NCI-H2081 treated with DMSO at 0.1 percent for 48 hours (cell line): ENCODE measurements around the gene ZBP1.
"Not testable (repeated sequence)": the region's sequence is repeated elsewhere in the genome, so short reads cannot be mapped to it uniquely, and the experiment has no call there.

Experiments
- DNase-seq: peaks from one replicate; lab custom pipeline; 2025; lab: John Stamatoyannopoulos, UW

The ZBP1 gene

GRCh38 chr20:57638895-57639236 is 18.6 kb upstream of the ZBP1 start:
- DNase-seq = no peak

- no peak for DNase-seq
Measured at GRCh38 chr20:57638173-57638894, 18.1 kb upstream of the ZBP1 start.

GRCh38 chr20:57633945-57634491 is 13.8 kb upstream of the ZBP1 start:
- DNase-seq = no peak

GRCh38 chr20:57632286-57632685 is 12.1 kb upstream of the ZBP1 start:
- no peak for DNase-seq

DNA sequence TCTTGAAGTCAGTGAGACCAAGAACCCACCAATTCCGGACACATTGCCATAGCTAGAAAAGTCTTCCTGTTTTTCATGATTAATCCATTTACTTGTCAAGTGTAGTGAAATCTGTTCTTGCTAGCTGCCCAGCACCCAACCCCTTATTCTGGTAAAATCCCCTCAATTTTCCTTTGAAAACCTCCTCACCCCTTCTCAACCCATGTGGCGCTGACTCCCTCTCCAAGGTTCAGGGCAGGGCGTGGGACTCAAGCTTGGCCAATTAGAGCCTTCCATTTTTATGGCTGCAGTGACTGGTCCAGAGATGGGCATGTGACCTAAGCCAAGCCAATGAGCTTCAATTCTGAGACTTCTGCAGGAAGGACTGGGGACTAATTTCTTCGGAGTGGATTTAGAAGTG is 9.8 kb upstream of the ZBP1 start:
- DNase-seq = no peak

DNA sequence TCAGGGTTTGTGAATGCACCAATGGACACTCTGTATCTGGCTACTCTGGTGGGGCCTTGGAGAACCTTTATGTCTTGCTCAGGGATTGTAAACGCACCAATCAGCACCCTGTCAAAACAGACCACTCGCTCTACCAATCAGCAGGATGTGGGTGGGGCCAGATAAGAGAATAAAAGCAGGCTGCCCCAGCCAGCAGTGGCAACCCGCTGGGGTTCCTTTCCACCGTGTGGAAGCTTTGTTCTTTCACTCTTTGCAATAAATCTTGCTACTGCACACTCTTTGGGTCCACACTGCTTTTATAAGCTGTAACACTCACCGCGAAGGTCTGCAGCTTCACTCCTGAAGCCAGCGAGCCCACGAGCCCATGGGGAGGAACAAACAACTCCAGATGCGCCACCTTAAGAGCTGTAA is 9.3 kb upstream of the ZBP1 start:
- DNase-seq = not testable (repeated sequence)

DNA sequence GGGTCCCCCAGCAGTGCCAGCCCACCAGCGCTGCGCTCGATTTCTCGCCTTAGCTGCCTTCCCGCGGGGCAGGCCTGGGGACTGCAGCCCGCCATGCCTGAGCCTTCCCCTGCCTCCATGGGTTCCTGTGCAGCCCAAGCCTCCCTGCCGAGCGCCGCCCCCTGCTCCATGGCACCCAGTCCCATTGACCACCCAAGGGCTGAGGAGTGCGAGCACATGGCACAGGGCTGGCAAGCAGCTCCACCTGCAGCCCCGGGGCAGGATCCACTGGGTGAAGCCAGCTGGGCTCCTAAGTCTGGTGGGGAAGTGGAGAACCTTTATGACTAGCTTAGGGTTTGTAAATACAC is 8.7 kb upstream of the ZBP1 start:
- DNase-seq = not testable (repeated sequence)

DNA sequence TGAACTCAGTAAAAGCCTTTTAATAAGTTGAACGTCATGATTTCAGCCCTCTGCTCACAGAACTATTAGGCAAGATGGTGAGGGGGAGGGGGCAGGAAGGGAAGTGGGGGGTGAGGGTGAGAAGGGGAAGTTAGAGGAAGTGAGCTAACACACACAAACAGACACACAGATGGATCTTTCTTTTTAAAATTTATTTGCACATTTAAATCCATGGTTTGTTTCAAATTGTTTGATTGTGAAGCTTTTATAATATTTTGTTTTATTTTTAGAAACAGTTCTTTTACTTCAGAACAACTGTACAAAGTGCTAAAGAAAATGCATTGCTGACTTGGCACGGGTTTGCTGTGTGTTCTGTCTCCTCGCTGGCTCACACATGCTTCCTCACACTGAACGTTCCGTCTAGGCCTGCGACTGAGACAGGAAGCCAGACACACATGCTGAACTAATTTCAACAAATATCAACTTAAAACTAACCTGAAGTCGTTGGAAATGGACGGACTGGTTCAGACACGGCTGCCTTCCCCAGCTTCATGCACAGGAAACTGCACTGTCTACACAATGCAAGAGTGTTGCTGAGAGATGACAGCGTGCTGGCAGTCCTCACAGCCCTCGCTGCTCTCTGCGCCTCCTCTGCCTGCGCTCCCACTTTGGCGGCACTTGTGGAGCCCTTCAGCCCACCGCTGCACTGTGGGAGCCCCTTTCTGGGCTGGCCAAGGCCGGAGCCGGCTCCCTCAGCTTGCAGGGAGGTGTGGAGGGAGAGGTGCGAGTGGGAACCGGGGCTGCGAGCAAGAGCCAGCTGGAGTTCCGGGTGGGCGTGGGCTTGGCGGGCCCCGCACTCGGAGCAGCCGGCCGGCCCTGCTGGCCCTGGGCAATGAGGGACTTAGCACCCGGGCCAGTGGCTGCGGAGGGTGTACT is 8.1 kb upstream of the ZBP1 start:
- no peak for DNase-seq

GRCh38 chr20:57627339-57627738 is 7.1 kb upstream of the ZBP1 start:
- DNase-seq = no peak

- no peak for DNase-seq
Measured at GRCh38 chr20:57625978-57626377, 5.8 kb upstream of the ZBP1 start.

DNA sequence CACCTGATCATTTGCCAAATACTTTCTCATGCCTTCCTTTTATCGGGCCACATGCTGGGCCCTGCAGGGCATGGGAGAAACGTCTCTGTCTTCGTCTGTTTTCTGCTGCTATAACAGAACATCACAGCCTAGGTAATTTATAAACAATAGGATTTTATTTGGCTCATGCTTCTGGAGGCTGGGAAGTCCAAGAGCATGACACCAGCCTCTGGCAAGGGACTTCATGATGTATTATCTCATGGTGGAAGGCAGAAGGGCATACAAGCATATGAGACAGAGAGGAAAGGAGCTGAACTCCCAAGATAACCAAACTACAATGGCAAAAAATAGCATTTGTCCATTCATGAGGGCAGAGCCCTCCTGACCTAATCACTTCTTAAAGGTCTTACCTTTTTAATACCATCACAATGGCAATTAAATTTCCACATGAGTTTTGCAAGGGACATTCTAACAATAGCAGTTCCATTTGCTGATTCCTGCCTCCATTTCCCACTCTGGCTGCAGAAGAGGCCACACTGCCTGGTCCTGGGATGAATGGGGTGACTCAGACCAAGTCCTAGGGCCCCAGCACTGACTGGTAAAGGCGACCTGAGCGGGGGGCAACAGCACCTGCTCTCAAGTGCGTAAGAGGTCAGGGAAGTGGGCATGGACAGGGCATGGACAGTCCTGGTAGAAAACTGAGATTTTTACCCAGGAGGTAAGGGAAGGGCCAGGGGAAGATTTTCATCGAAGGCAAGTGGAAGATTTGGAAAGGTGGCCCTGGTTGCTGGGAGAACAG is 5.1 kb upstream of the ZBP1 start:
- no peak for DNase-seq

DNA sequence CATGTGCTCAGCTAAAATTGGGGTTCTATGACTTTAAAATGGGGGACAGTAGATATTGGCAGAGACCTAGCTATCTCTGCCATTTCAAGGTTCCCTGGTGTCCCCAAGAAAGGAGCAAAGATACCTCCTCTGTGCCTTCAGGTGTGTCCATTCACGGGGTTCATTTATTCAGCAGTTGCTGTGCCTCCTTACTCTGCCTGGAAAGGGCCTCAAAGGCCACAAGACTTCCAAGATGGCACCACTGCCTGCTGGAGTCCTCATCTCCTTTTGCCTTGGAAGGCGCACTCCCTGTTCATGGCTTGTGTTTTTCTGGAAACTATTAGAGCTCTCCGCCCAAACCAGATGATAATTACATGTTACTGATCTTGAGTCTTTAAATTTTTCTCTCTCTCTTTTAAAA is 3.9 kb upstream of the ZBP1 start:
- DNase-seq = no peak

GRCh38 chr20:57622579-57623381 is 2.6 kb upstream of the ZBP1 start:
- peak; percentile 27 for DNase-seq

DNA sequence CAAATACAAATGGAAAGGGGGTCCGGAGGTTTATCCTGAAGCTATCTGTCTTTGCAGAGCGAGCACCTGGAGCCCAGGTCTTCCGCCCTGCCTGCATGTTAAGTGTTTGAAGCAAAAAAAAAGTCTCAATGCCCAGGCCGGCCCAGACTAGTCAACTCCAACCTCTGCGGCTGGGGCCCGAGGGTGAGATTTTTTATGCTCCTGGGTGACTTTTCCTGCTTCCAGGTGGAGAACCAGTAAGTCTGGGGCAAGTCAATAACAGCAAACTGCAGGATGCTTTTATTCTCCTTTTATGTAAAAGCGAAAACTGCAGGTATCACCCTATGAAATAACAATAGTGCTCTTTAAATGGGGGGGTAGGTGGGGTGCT is 2.0 kb upstream of the ZBP1 start:
- DNase-seq = no peak

- no peak for DNase-seq
Measured at GRCh38 chr20:57621421-57622200, 1.4 kb upstream of the ZBP1 start.

DNA sequence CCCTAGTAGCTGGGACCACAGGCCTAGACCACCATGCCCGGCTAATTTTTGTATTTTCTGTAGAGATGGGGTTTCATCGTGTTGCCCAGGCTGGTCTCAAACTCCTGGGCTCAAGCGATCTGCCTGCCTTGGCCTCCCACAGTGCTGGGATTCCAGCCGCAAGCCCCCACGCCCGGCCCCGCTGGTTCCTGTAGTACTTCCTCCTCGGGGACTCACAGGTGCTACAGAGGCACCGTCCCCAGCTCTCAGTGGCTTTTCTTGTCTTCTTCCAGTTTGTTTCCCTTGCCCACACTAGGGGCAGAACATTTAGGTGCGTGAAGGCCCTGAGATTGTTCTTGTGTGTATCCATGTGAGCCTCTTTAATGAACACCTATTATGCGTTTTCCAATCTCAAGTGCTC is 773 bp upstream of the ZBP1 start:
- no peak for DNase-seq

DNA sequence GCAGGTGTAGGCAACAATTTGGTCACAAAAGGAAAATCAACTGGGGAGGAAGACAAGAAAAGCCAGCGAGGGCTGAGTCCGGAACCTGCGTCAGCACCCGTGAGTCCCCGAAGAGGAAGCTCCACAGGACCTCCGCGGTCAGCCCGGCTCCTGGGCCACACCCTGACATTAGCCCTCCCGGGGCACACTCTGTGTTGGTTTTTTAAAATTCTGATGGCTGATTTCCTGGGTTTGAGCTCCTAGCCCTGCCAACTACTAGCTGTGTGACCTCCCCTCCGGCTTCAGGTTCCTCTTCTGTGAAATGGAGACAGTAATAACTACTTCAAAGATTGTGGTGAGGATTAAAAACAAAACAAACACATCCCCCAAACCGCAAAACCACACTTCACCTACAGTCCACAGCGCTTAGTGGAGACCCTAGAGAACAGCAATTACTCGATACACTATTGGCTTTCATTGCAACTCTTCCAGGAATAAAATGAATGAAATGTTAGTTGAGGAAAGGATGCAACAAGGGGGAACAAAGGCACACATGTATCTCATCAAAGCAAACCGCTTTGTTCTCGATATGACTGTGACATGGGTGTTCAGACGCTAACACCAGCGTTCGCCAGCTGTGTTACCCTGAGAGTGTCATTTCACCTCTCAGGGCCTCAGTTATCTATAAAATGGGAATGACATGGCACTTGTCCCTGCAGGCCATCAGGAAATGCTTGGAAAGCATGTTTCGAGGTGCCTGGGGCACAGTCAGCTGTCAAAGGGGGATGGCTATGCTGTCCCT is 985 bp downstream of the ZBP1 start:
- DNase-seq = no peak

DNA sequence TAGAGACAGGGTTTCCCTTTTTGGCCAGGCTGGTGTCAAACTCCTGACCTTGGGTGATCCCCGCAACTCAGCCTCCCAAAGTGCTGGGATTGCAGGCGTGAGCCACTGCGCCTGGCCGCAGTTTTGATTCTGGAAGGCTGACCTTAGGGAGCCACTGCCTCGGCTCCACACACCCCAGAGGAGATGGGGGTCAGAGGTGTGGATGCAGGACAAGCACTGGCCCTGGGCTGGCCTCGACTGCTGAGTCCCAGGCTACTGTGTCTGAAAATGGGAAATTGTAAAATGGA is 1.5 kb downstream of the ZBP1 start:
- DNase-seq = no peak

DNA sequence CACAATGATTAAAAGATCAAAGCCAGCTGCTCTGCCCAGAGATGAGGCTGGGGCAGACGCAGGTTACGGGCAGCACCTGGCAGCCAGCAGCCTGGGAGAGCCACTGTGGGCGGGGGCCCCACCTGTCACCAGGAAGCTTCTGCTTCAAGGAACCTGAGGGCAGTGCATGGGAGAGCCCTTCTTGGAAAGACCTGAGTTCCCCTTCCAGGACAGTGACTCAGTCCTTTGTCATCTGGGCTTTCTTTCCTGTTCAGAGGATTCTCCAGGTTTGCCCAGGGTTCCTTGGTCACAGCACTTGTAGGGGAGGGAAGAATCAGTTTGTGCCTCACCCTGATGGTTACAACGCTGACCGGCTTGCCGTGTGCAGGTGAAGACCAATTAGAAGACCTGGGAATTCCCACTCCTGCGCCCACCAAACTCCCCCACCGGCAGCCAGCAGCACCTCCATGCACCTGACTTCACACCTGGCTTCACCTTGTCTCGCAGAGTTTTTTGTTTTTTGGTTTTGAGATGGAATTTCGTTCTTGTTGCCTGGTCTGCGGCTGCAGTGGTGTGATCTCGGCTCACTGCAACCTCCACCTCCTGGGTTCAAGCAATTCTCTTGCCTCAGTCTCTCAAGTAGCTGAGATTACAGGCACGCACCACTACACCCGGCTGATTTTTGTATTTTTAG is 2.0 kb downstream of the ZBP1 start:
- DNase-seq = no peak
